ENCODE results near the gene GRAMD2B.

The GRAMD2B gene

GRCh38 chr5:126448720-126449119 lies 25.5 kb downstream of the GRAMD2B start:
- no peak for TF ChIP-seq CTCF (IDR thresholded peaks at IDR 0.05; ENCODE audit: insufficient read depth, low read depth, low read length, missing control alignments)
- DNase-seq (ENCODE audit: low read depth): no peak
- H3K4me3 ChIP-seq (ENCODE audit: low read depth, low read length): no peak overlapping the region

GRCh38 chr5:126449751-126450271 lies 26.6 kb downstream of the GRAMD2B start:
- peak; percentile 87 for DNase-seq (ENCODE audit: low read depth)

GRCh38 chr5:126450346-126450745 lies 27.1 kb downstream of the GRAMD2B start:
- H3K4me3 ChIP-seq (ENCODE audit: low read depth, low read length): peak overlapping the region; percentile 13
- no peak for TF ChIP-seq CTCF (IDR thresholded peaks at IDR 0.05; ENCODE audit: insufficient read depth, low read depth, low read length, missing control alignments)
- DNase-seq (ENCODE audit: low read depth): peak; percentile 66

More at GRCh38 chr5:126449751-126450271, 26.6 kb downstream of the GRAMD2B start:
- H3K4me3 ChIP-seq (ENCODE audit: low read depth, low read length): peak overlapping the region; percentile 13
- no peak for TF ChIP-seq CTCF (IDR thresholded peaks at IDR 0.05; ENCODE audit: insufficient read depth, low read depth, low read length, missing control alignments)

GRCh38 chr5:126450907-126451306 lies 27.7 kb downstream of the GRAMD2B start:
- no peak for DNase-seq (ENCODE audit: low read depth)
- no peak for TF ChIP-seq CTCF (IDR thresholded peaks at IDR 0.05; ENCODE audit: insufficient read depth, low read depth, low read length, missing control alignments)
- no peak overlapping the region for H3K4me3 ChIP-seq (ENCODE audit: low read depth, low read length)

- DNase-seq (ENCODE audit: low read depth): no peak
- TF ChIP-seq CTCF (IDR thresholded peaks at IDR 0.05; ENCODE audit: insufficient read depth, low read depth, low read length, missing control alignments): no peak
- H3K4me3 ChIP-seq (ENCODE audit: low read depth, low read length): no peak overlapping the region
These were observed 29.3 kb downstream of the GRAMD2B start for GRCh38 chr5:126452477-126452876.

GRCh38 chr5:126454081-126454480 lies 30.9 kb downstream of the GRAMD2B start:
- H3K4me3 ChIP-seq (ENCODE audit: low read depth, low read length): no peak overlapping the region
- TF ChIP-seq CTCF (IDR thresholded peaks at IDR 0.05; ENCODE audit: insufficient read depth, low read depth, low read length, missing control alignments): no peak
- no peak for DNase-seq (ENCODE audit: low read depth)

GRCh38 chr5:126454535-126454934 lies 31.3 kb downstream of the GRAMD2B start:
- no peak for TF ChIP-seq CTCF (IDR thresholded peaks at IDR 0.05; ENCODE audit: insufficient read depth, low read depth, low read length, missing control alignments)
- H3K4me3 ChIP-seq (ENCODE audit: low read depth, low read length): no peak overlapping the region
- DNase-seq (ENCODE audit: low read depth): no peak
